CD14-positive monocyte (primary cell): ENCODE data around the gene CAMK4. TPM values are rescaled to one million over a fixed set of nuclear protein-coding genes. Genes with fewer than 3 reads are reported as not detected.

Experiments
- polyA plus RNA-seq, 3 donors: library from polyadenylated mRNA; depleted of rRNA in 1 of 3; unstranded in 2 of 3; stranded (reverse) in 1 of 3; fragments of 300-500 nt in 2 of 3; fragments of >200 nt in 1 of 3; fragmentation: Illumina TruSeq in 2 of 3; gene quantifications; 1 replicate in 2 of 3; 2 replicates in 1 of 3; pipeline ENCODE4 v1.2.3, GENCODE V29; 2012 to 2021

Gene CAMK4
- polyA plus RNA-seq, 3 donors = 0.24 to 0.28 TPM; not detected in 1

Other genes starting within 250 kb of the CAMK4 start
- gene TSLP, start 152.7 kb upstream of the CAMK4 start, polyA plus RNA-seq = under 1 TPM in 1 of 3 donors, not detected in 2; 0.11 TPM
- 1 to 10 TPM; 7.2 to 8.7 (median 8.2) TPM for gene WDR36, start 132.0 kb upstream of the CAMK4 start, polyA plus RNA-seq